HG03196 (cell line): ENCODE measurements around the gene MINDY1.

ENCODE experiments used
- ATAC-seq: cut with Tn5 transposase; IDR thresholded peaks from one replicate; pipeline ENCODE4 v1.9.1; 2021; ENCODE audit not compliant: unreplicated experiment

The MINDY1 gene

GRCh38 chr1:150994248-150994647, 12.5 kb downstream of the MINDY1 start:
- ATAC-seq: no peak

GRCh38 chr1:150992626-150993025, 14.1 kb downstream of the MINDY1 start:
- ATAC-seq: no peak

- no peak for ATAC-seq
Observed at GRCh38 chr1:150987924-150988323, 18.8 kb downstream of the MINDY1 start.

- no peak for ATAC-seq
Observed at GRCh38 chr1:150985179-150985825, 21.4 kb downstream of the MINDY1 start.

GRCh38 chr1:150981805-150982712, 24.6 kb downstream of the MINDY1 start, which contains the start of gene ANXA9:
TSS of gene ANXA9 (plus strand) at chr1:150982292. CDS start at chr1:150983106, 814 bp downstream.
- ATAC-seq: no peak

- no peak for ATAC-seq
Observed at GRCh38 chr1:150981177-150981804, 25.4 kb downstream of the MINDY1 start.

DNA sequence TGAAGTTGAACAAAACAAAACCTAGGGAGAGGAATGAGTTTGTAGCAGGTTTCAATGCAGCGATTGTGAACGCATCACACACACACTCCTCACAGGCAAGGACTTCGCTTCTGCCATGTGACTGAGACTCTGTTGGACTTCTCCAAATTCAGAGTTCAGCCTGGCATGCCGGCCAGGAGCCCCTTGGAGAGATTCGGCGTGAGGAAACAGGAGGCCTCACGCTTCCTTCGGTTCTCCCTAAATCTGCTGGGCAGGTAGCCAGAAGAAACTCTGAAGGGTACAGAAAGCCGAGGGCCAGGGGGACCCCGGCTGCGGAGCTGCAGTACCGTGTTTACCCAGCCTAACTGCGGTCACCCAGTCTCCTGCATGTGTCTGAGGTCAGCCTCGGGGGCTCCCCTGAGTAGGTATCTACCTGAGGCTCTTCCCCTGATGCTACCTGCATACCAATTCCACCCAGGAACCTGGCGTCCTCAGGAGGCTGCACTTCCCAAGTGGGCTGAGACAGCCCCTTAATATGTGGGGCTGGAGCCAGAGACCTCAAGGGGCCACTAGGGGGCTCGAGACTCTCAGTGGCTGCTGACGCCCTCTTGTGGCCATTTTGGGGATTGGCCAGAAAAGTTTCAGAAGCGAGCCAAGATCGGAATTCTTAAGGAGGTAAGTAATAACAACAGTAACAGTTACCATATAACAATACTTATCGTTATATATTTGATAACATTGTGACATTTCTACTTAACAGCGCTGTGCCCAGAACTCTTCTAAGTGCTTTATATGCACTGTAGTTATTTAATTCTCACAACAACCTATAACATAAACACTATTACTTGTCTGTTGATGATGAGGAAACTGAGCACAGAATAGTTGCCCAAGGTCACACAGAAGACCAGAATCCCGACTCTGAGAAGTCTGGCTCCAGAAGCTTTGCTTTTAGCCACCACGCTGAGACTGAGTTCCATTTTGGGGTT, 27.3 kb downstream of the MINDY1 start:
- no peak for ATAC-seq

DNA sequence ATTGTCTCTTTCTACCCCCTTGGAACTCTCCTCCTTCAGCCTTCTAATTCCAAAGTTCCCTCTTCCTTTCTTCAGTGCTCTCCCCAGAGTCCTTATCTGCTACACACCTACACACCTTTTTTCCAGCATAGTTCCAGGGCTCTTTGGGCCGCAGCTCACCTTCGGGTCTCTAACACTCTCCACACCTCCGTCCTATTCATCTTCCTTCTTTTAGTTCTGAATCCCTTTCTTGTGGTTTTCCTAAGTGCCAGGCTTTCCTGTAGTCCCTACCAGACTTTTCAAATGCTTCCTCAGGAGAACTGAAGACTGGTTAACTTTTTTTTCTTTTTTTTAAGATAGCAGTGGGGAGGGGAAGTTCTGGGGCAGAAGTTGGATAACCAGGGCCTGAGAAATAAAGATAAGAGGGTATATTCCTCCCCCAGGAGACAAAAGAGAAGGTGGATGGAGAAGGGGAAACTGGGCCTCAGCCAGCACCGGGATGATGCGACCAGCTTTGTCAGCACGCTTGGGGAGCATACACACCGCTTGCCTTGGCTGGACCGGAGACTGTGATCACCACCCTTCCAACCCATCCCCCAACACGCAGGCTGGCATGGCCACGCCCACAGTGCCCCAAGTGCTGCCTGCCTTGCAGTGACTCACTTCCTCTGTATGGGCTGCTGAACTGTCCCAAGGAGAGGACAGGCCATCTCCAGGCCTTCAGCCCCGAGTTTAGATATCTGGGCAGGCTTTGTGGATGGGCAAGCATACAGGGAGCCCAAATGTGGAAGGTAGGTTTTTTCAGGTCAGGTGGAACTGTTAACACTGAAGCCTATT, 29.6 kb downstream of the MINDY1 start:
- no peak for ATAC-seq

DNA sequence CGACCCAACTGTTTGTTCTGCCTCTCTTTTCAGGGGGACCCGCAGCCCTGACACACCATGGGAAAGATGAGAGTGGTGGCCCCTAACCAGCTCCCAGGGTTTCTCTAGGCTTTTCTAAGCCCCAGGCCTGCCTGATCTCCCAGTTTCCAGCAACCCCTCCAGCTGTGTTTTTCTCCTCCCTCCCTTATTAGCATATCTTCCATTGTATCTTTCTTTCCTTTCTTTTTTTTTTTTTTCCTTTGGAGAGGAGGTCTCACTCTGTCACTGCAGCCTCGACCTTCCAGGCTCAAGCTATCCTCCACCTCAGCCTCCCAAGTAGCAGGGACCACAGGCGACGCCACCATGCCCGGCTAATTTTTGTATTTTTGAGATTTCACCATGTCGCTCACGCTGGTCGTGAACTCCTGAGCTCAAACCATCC, 30.3 kb downstream of the MINDY1 start:
- no peak for ATAC-seq

DNA sequence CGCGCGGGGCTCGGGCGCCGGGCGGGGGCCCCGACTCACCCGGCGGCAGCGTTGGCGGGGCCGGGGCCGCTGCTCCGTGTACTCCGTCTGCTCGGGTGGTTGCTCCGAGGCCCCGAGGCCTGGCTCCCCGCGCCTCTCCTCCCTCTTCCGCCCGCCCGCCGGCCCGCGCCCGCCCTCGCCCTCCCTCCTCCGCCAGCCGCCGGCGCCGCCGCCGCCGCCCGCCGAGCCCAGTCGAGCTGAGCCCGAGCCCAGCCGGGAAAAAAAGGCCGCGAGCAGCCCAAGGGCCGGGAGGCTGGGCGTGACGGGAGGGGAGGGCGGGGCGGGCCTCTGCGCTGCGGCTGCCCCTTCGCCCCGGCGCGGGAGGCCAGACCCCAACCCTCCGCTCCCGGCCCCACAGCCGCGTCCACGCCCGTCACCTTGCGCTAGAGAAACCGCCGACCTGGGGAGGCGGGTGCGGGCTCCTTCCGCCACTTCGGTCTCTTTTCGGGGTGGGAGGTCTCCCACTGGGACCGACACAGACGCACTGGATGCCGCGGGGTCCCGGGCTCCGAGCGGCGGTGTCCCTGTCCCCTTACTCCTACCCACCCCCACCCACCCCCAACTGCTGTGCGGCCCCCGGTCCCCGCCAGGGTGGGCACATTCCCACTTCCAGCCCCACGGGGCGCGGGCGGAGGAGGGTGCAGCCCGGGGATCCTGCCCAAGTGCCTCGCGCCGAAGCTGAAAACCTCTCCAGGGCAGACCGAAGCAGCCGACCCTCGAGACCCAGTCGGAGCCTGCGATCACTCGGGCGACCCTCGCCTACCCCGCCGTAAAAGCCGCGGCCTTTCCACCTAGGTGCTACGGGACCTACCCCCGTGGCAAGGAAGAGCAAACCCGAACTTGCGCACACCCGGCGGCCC, 31.9 kb downstream of the MINDY1 start, which contains the start of gene CERS2:
TSS of gene CERS2 (minus strand) at position 256 of the 899 bp plus-strand sequence. CDS start 5,745 bp downstream, outside the sequence.
- ATAC-seq: peak; percentile 42

GRCh38 chr1:150973836-150974579, 32.7 kb downstream of the MINDY1 start:
- ATAC-seq: peak; percentile 33

DNA sequence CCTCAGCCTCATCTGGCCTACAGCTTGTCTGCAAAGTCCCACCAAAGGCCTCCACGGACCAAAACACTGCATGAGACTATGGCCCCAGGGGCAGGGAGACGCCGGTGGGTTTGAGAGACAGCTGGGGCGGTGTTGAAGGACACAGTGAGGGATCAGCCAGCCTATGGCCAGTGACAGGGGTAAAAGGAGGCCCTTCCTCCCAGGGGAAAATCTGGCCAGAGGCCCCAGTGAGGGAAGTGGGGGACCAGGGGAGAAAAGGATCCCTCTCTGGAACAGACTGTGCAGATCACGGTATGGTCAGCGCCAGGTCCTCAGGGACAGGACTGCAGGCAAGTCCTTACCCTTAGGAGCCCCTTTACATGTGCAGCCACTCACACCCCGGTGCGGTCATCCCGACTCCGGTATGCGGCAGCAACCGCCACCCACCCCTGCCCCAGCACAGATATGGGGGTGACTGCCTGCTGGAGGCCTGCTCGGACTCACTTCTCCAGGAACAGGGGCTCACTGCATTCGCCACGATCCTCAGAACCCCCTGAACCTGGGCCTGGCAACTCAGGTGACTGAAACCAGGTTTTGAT, 33.4 kb downstream of the MINDY1 start:
- no peak for ATAC-seq

DNA sequence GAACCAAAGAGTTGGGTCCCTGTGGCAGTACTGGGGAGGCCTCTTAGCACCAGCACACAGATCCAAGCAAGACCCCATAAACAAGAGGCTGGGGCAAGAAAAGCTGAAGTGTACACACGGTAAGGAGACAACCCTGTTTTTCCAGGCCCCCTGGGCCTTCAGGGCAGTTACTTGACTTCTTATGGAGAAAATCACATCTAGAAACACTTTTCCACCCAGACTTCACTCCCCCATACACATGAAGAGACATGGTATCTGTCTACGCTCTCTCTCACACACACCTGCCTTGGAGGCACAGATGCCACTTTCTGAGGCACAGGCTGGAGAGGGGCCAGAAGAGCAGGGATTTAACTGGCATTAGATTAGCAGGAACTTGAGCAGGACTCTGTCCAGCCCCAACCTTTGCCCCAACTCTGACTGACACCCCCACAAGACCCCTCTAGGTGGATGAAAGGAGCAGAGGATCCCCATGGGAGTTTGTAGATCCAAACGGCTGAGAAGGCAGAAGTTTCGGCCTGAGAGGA, 34.2 kb downstream of the MINDY1 start:
- ATAC-seq: no peak

- ATAC-seq: no peak
Observed at GRCh38 chr1:150971583-150972416, 34.9 kb downstream of the MINDY1 start.

- ATAC-seq: no peak
Observed at GRCh38 chr1:150970808-150971582, 35.7 kb downstream of the MINDY1 start.

GRCh38 chr1:150969626-150970025, 37.1 kb downstream of the MINDY1 start:
- ATAC-seq: no peak
